ENCODE measurements around the gene NBEA. TPM values are rescaled to one million over a fixed set of nuclear protein-coding genes. Genes with fewer than 3 reads are reported as not detected.

Gene NBEA
- total RNA-seq, 2 experiments from 2014 or later, result 0.29 to 0.45 TPM

- H3K27ac Mint-ChIP-seq, result no peak overlapping the region
- H3K27me3 Mint-ChIP-seq, result no peaks in the 10 kb centered on the region
- POLR2A ChIA-PET, result no interaction called here
- H3K4me3 Mint-ChIP-seq, result no peak overlapping the region
- H3K4me1 Mint-ChIP-seq, result peaks cover 11% of the 10 kb centered on the region
- H3K9me3 Mint-ChIP-seq, result no peaks in the 10 kb centered on the region
- CTCF ChIA-PET, result interaction anchor here (0.6 kb wide), 1 partner anchor 1958 kb away, joined by 3 read pairs; no protein-coding TSS in a partner anchor
- no peak for DNase-seq
- H3K36me3 Mint-ChIP-seq (ENCODE audit: low read depth), result no peaks in the 10 kb centered on the region
These were observed 223.1 kb downstream of the NBEA start for GRCh38 chr13:35165205-35165604.

DNA sequence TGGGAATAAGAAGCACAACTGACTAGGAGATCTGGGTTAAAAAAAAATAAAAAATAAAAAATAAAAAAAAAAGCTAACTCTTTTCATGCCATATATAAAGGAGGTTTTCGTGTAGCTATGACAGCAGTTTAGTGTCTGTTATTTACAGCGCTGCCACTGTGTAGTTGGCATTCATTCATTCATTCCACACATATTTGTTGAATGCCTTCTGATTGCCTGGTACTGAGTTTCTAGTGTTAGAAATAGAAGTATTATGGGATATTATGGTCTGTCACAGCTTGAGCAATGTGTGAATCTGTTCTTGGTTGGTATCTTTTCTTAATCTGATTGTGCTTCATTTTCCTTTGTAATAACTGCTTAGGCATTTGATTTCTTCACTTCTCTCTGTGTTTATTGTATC, 237.4 kb downstream of the NBEA start:
- no peaks in the 10 kb centered on the region for H3K27me3 Mint-ChIP-seq
- H3K4me1 Mint-ChIP-seq, result no peaks in the 10 kb centered on the region
- ChIA-PET CTCF (no interaction called here), POLR2A (interaction anchor here (0.7 kb wide), 1 partner anchor 171 kb away, joined by 3 read pairs; no protein-coding TSS in a partner anchor)
- no peaks in the 10 kb centered on the region for H3K36me3 Mint-ChIP-seq (ENCODE audit: low read depth)
- no peak overlapping the region for H3K27ac Mint-ChIP-seq
- no peak for DNase-seq
- no peaks in the 10 kb centered on the region for H3K9me3 Mint-ChIP-seq
- H3K4me3 Mint-ChIP-seq, result no peak overlapping the region

GRCh38 chr13:35179920-35180663, 238.0 kb downstream of the NBEA start:
- no peak overlapping the region for H3K4me3 Mint-ChIP-seq
- H3K9me3 Mint-ChIP-seq, result no peaks in the 10 kb centered on the region
- no peak overlapping the region for H3K27ac Mint-ChIP-seq
- CTCF ChIA-PET, result no interaction called here
- no peaks in the 10 kb centered on the region for H3K4me1 Mint-ChIP-seq
- DNase-seq, result no peak
- POLR2A ChIA-PET, result interaction anchor here (0.7 kb wide), 1 partner anchor 171 kb away, joined by 3 read pairs; no protein-coding TSS in a partner anchor
- H3K36me3 Mint-ChIP-seq (ENCODE audit: low read depth), result no peaks in the 10 kb centered on the region
- H3K27me3 Mint-ChIP-seq, result no peaks in the 10 kb centered on the region

- Mint-ChIP-seq H3K36me3 (ENCODE audit: low read depth) (no peaks in the 10 kb centered on the region), H3K4me1 (no peaks in the 10 kb centered on the region)
- CTCF ChIA-PET, result no interaction called here
These were observed 248.2 kb downstream of the NBEA start for GRCh38 chr13:35190241-35190640.

DNA sequence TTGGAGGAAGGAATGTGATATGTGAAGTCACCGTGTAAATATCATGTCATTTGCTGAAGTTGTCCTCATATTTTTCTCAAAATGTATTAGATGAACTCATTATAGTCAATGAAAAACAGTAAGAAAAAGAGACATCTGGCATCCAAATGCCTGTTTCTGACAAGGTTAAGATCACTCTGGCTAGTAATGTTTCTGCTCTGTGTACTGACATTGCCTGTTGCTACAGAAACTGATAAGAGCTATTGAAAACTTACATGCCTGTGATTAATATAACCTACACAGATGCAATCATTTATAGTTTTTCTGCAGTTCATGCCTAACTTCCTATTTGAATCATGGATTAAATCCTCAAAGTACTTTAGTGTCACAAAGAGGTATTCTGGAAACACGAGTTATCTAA, 249.8 kb downstream of the NBEA start:
- DNase-seq, result no peak
- Mint-ChIP-seq H3K4me1 (no peaks in the 10 kb centered on the region), H3K9me3 (peaks cover 2% of the 10 kb centered on the region), H3K36me3 (ENCODE audit: low read depth) (no peaks in the 10 kb centered on the region), H3K27ac (no peak overlapping the region), H3K27me3 (no peaks in the 10 kb centered on the region), H3K4me3 (no peak overlapping the region)
- ChIA-PET CTCF (no interaction called here), POLR2A (no interaction called here)

More at GRCh38 chr13:35190241-35190640, 248.2 kb downstream of the NBEA start:
- Mint-ChIP-seq H3K27ac (no peak overlapping the region), H3K9me3 (peaks cover 2% of the 10 kb centered on the region), H3K27me3 (no peaks in the 10 kb centered on the region), H3K4me3 (no peak overlapping the region)
- DNase-seq, result no peak
- POLR2A ChIA-PET, result no interaction called here

GRCh38 chr13:35198613-35199200, 256.6 kb downstream of the NBEA start:
- no peaks in the 10 kb centered on the region for H3K27me3 Mint-ChIP-seq
- ChIA-PET CTCF (no interaction called here), POLR2A (no interaction called here)
- H3K36me3 Mint-ChIP-seq (ENCODE audit: low read depth), result no peaks in the 10 kb centered on the region
- no peaks in the 10 kb centered on the region for H3K4me1 Mint-ChIP-seq
- no peaks in the 10 kb centered on the region for H3K9me3 Mint-ChIP-seq
- DNase-seq, result no peak
- H3K4me3 Mint-ChIP-seq, result no peak overlapping the region
- H3K27ac Mint-ChIP-seq, result no peak overlapping the region

- no peak overlapping the region for H3K27ac Mint-ChIP-seq
- no peak for DNase-seq
- POLR2A ChIA-PET, result no interaction called here
- no peaks in the 10 kb centered on the region for H3K27me3 Mint-ChIP-seq
- CTCF ChIA-PET, result no interaction called here
- no peaks in the 10 kb centered on the region for H3K9me3 Mint-ChIP-seq
- no peak overlapping the region for H3K4me3 Mint-ChIP-seq
- no peaks in the 10 kb centered on the region for H3K36me3 Mint-ChIP-seq (ENCODE audit: low read depth)
- H3K4me1 Mint-ChIP-seq, result no peaks in the 10 kb centered on the region
These were observed 266.5 kb downstream of the NBEA start for GRCh38 chr13:35208587-35208986.

GRCh38 chr13:35210261-35210660, 268.2 kb downstream of the NBEA start:
- Mint-ChIP-seq H3K4me3 (no peak overlapping the region), H3K27ac (no peak overlapping the region), H3K4me1 (no peaks in the 10 kb centered on the region), H3K9me3 (no peaks in the 10 kb centered on the region), H3K27me3 (no peaks in the 10 kb centered on the region), H3K36me3 (ENCODE audit: low read depth) (no peaks in the 10 kb centered on the region)
- ChIA-PET POLR2A (no interaction called here), CTCF (no interaction called here)
- no peak for DNase-seq

DNA sequence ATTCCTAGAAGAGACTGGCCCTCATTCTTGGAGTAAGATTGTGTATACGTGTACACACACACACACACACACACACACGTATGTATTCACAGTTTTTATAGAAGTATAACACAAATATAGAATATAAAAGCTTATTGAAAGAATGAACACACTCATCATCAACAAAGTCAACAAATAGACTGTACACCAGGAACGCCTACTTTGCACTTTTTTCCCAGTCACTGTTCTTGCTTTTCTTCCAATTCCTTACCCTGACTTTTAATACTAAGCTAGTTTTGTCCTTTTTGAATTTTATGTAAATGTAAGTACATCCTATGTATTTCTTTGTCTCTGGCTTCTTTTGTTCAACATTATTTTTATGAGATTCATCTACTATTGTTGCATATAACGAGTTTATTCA, 269.9 kb downstream of the NBEA start:
- Mint-ChIP-seq H3K9me3 (no peaks in the 10 kb centered on the region), H3K36me3 (ENCODE audit: low read depth) (no peaks in the 10 kb centered on the region), H3K4me3 (no peak overlapping the region), H3K27me3 (no peaks in the 10 kb centered on the region), H3K4me1 (no peaks in the 10 kb centered on the region), H3K27ac (no peak overlapping the region)
- ChIA-PET CTCF (no interaction called here), POLR2A (no interaction called here)
- DNase-seq, result no peak

- H3K27ac Mint-ChIP-seq, result no peak overlapping the region
- H3K27me3 Mint-ChIP-seq, result no peaks in the 10 kb centered on the region
- no peak for DNase-seq
- ChIA-PET POLR2A (no interaction called here), CTCF (no interaction called here)
- no peaks in the 10 kb centered on the region for H3K4me1 Mint-ChIP-seq
- H3K9me3 Mint-ChIP-seq, result no peaks in the 10 kb centered on the region
- H3K4me3 Mint-ChIP-seq, result no peak overlapping the region
- no peaks in the 10 kb centered on the region for H3K36me3 Mint-ChIP-seq (ENCODE audit: low read depth)
These were observed 271.8 kb downstream of the NBEA start for GRCh38 chr13:35213911-35214310.

DNA sequence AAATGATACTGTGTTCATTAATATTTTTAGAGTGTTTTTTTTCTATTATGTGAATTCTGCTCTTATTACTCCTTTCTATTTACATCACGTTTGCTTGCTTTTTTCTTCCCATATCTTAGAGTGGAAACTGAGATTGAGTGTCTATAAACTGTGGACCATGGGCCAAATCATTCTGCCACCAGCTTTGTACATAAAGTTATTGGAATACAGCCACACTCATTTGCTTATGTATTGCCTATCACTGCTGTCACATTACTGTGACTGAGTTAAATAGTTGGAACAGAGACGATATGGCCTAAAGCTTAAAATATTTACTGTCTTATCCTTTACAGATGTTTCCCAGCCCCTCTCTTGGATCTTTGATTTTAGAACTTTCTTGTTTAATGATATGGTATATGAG, 274.1 kb downstream of the NBEA start:
- Mint-ChIP-seq H3K27ac (no peak overlapping the region), H3K27me3 (no peaks in the 10 kb centered on the region), H3K4me3 (no peak overlapping the region), H3K9me3 (no peaks in the 10 kb centered on the region), H3K4me1 (no peaks in the 10 kb centered on the region), H3K36me3 (ENCODE audit: low read depth) (no peaks in the 10 kb centered on the region)
- no peak for DNase-seq
- POLR2A ChIA-PET, result no interaction called here
- CTCF ChIA-PET, result no interaction called here

DNA sequence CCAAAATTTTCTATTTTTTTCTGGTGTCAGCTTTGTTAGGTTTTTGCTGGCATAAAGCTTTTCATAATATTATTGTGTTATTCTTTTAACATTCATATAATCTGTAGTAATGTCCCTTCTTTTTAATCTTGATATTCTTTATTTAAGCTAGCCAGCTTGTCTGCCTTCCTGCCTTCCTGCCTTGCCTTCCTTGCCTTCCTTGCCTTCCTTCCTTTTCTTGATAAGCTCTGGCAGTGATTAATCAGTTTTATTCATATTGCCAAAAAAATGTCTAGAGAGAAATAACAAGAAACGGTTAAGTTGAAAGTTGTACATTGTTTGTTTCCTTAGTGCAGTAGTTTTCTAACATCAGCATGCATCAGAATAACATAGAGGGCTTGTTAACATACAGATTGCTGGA, 277.0 kb downstream of the NBEA start:
- H3K27me3 Mint-ChIP-seq, result no peaks in the 10 kb centered on the region
- POLR2A ChIA-PET, result no interaction called here
- H3K4me1 Mint-ChIP-seq, result no peaks in the 10 kb centered on the region
- DNase-seq, result no peak
- H3K9me3 Mint-ChIP-seq, result no peaks in the 10 kb centered on the region
- H3K36me3 Mint-ChIP-seq (ENCODE audit: low read depth), result no peaks in the 10 kb centered on the region
- H3K27ac Mint-ChIP-seq, result no peak overlapping the region
- no peak overlapping the region for H3K4me3 Mint-ChIP-seq
- CTCF ChIA-PET, result interaction anchor here (0.6 kb wide), 1 partner anchor 795 kb away, joined by 3 read pairs; no protein-coding TSS in a partner anchor

DNA sequence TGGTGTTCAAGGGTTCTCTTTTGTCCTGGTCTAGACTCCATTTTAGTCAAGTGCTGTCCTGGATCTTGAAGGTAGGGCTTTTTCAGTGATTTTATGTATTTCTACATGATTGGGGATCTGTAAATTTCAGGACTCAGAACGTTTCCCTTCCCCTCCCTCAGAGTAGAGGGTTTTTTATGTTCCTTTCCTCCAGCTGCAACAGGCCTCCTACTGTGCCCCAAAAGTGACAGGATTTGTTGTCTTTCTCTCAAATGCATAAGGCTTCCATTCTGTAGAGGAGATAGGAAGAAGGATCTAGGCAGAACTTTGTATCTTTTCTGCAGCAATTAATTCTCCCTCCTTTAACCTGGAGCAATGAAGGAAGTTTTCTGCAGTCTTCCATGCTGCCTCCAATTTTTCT, 283.1 kb downstream of the NBEA start:
- H3K9me3 Mint-ChIP-seq, result no peaks in the 10 kb centered on the region

GRCh38 chr13:35225582-35225981, 283.5 kb downstream of the NBEA start:
- DNase-seq, result no peak
- Mint-ChIP-seq H3K27me3 (no peaks in the 10 kb centered on the region), H3K4me3 (no peak overlapping the region), H3K4me1 (no peaks in the 10 kb centered on the region), H3K9me3 (no peaks in the 10 kb centered on the region), H3K36me3 (ENCODE audit: low read depth) (no peaks in the 10 kb centered on the region), H3K27ac (no peak overlapping the region)
- ChIA-PET CTCF (no interaction called here), POLR2A (no interaction called here)

More for the DNA sequence above, 283.1 kb downstream of the NBEA start:
- Mint-ChIP-seq H3K27ac (no peak overlapping the region), H3K36me3 (ENCODE audit: low read depth) (no peaks in the 10 kb centered on the region), H3K4me1 (no peaks in the 10 kb centered on the region), H3K27me3 (no peaks in the 10 kb centered on the region), H3K4me3 (no peak overlapping the region)
- no peak for DNase-seq
- CTCF ChIA-PET, result no interaction called here
- POLR2A ChIA-PET, result no interaction called here

All from activated CD4-positive, alpha-beta T cell treated with anti-CD3 and anti-CD28 coated beads, Interleukin-2, amount 10 ng/mL, durations not matched to agents 7 days and 5 days (primary cell).